AML-193 (cell line): Measurements from ENCODE around the gene HSFX2.
"Not testable (repeated sequence)": the region's sequence is repeated elsewhere in the genome, so short reads cannot be mapped to it uniquely, and the experiment has no call there.

Source experiments
- DNase-seq, 2 experiments: peaks; one replicate each; lab custom pipeline; 2025; lab: John Stamatoyannopoulos, UW

HSFX2 gene

GRCh38 chrX:149587359-149587758 lies 7.8 kb downstream of the HSFX2 start, which contains the start of gene MAGEA9B:
Gene MAGEA9B, minus strand, starts transcription at chrX:149587459. Its CDS starts 4,280 bp downstream, at chrX:149583179.
- not testable (repeated sequence) for DNase-seq

DNA sequence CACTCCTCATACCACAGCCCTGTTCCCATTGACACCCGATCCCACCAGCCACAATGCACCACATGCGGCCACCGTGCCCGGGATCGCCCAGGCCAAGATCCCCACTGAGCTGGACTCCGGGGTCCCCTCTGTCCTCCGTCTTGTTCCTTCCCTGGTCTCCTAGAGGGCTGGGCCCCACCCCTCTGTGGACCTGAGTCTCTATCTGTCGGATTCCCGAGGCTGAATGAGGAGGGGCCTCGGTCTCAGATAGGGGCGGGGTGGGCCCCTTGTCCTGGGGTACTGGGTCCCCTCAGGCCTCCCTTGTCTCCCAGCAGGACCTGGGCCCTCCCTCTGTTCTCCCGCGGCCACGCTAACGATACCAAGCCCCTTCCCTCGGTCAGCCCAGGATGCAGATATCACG lies 9.5 kb downstream of the HSFX2 start:
- not testable (repeated sequence) for DNase-seq

DNA sequence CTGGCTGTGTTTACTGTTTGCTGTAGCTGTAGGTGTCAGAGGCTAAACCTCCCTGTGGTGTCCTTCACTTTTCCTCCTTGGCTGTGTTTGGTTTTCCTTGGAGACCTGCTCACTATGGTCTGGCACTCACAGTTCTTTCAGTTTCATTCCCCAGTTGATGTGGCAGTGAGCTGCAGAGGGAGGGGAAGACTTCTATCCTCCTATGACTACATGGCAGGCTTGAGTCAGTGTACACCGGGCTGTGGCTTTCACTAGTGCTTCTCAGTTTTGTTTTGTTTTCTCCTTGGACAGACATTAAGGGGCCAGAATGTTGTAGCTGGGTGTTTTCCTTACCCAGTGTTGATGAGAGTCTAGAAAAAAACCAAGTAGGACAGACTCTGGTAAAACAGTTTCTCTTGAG lies 21.7 kb downstream of the HSFX2 start:
- not testable (repeated sequence) for DNase-seq

DNA sequence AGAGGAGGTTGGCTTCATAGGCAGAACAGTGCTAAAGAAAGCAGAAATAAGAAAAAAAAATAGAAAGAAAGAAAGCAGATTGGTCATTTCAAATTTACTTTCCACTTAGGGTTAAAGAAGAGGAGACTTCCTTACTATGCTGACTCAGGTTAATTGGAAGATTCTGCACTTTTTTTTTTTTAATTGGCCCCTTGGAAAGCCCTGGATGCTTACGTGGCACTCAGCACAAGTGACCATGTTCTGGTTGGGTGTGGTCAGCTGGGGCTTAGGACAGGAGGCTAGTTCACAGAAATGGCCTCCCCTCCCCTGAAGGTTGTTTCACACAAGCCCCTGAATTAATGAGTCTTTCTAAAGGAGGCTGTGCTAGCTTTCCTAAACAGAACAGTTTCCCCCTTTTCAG lies 22.4 kb downstream of the HSFX2 start:
- no peak for DNase-seq

DNA sequence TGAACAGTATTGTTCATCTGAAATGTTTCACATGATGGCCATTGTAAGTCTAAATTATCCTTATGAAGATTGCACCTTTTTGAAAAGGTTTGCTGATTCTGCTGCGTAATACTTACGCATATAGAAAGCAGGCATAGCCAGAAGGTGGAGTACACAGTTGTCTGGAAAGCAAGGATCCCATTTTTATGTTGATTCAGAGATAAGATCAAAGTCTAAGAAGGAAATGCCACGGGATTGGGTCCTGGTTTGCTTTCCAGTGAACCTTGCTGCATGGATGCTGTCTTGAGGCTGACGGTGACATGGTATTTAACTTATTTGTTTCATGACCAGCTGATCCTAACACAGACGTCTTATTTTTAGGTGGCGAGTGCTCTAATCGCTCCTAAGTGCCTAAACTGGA lies 23.3 kb downstream of the HSFX2 start:
- DNase-seq = no peak

- no peak for DNase-seq
Observed at GRCh38 chrX:149570668-149571067, 24.4 kb downstream of the HSFX2 start.

DNA sequence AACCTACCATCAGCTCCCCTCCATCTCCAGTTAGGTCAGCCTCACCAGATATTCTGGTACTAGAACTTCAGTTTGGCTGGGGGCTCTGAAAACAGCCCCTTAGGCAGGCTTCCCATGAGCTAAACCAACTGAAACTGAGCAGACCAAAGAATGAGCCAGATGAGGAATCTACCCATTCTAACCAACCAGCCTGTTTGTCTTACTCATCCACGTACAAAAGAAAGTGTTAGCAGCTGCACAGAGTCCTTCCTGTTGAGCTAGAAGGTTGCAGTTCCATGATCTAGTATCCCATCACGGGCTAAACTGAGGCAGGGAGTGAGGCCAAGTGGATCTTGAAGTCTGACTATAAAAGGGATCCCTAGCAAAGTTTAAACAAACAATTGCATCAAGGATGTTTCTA lies 25.3 kb downstream of the HSFX2 start:
- DNase-seq = no peak

DNA sequence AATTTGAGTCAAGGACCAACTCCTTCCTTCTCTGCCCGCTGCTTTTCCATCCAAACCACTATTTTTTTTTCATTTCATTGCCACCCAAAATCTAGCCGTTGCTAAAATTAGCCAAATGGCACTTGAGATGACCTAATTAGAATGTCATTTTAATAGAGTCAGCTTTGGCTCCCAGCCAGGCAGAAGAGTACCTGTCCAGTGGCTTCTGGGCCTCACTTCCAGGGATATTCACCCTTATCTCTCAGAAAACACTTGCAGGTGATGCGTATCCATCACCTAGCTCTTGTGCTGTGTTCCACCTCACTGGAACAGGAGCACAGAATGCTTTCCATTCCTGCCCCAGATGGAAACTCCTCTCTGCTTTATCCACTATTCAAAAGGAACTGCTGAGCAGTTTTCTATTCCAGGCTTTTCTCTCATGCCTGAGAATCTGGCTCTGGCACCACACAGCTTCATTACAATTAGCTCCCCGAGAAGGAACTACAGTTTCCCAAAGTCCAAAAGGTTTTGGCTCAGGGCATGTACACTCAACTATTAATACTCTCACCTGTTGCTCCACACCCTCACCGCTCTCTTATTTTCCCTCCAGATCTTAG lies 26.3 kb downstream of the HSFX2 start:
- no peak for DNase-seq

DNA sequence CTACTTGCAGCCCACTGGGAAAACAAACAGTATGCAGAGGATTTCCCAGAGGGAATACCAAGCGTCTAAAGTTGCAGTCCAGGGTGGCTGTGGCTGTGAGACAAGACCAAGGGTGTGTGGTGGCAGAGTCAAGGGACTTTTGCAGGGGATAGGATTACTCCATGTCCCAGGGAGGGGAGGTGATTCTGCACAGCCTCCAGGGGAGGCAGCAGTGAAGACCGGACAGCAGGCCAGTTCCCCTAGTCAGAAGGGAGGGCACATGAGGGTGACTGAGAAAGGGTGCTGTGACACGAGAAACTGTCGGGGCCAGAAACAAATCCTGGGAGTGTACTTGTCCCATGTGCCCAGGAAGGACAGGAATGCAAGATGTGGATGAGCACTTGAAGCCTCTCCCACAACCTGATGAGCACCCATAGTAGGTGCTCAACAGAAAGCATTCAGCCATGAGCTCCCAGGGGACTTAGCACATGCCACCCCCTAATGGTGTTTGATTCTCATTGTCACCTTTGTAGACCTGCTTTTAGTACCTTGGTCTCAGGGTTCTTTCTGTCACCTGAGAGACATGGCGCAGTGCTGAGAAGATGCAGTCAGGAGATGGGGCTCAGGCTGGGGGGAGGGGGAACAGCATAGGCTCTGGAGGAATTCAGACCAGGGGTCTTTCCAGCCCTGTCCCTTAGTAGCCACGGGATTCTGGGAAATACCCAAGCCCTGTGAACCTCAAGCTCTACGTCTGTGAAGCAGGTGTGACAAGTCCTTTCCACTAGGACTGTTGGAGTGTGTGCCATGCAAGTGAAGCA lies 27.3 kb downstream of the HSFX2 start:
- no peak for DNase-seq

DNA sequence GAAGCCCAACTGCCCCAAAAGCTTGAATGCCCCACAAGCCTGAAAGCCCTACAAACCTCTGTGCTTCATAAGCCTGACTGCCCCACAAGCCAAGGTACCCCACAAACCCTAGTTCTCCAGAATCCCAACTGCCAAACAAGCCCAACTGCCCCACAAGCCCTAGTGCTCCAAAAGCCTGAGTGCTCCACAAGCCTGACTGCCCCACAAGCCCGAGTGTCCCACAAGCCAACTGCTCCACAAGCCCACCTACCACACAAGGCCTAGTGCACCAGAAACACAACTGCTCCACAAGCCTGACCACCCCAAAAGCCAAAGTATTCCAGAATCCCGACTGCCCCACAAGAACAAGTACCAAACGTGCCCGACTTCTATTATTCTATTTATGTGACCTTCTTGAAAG lies 31.8 kb downstream of the HSFX2 start:
- no peak for DNase-seq

GRCh38 chrX:149555251-149555650 lies 39.9 kb downstream of the HSFX2 start:
- not testable (repeated sequence) for DNase-seq

DNA sequence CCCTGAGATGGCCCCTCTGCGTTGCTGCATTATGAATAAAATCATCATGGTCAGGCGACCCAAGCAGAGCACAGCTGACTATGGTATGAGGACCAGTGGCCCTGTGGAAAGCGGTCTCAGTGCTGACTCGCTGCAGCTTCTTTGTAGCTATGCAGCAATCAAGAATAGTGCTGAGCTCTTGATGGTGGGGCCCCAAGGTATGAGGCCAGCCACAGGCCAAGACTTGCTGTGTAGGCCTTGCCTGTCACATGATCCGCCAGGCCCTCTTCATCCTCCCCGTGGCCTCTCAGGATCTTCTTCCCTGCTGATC lies 43.2 kb downstream of the HSFX2 start:
- not testable (repeated sequence) for DNase-seq

DNA sequence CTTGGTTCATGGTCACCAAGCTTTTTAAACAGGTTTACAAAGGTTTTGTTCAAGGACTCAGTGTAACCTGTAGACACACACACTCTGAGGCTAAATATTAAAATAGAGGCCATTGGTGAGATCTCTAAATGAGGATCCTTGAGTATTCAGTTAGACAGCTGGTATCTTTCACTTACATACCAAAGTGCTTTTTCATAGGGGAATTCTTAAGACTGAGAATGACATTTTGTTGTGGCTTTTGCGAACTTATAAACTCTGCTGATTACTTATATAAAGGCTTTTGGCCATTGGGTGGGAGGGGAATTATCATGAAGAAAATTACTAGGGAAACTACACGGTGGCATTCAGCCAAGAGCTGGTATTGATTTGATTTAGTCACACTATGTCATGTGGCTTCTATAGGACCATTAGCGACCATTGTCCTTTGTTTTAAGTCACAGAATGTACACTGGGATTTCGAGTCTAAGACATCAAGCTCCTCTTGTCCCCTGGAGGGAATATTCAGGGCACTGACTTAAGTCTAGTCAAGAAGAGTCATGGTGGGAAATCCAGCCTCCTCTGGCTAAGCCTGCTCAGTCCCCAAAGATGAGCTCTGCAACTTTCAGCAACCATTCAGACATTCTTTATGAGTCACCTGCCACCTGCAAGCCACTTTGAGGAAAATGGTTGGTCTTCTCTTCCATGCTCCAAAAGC lies 43.7 kb downstream of the HSFX2 start:
- not testable (repeated sequence) for DNase-seq

- not testable (repeated sequence) for DNase-seq
Observed at GRCh38 chrX:149550454-149550853, 44.7 kb downstream of the HSFX2 start.

GRCh38 chrX:149549701-149550100 lies 45.4 kb downstream of the HSFX2 start, which contains the start of gene HSFX3:
Gene HSFX3, minus strand, starts transcription at chrX:149549924. Its CDS starts 72 bp downstream, at chrX:149549852.
- DNase-seq = not testable (repeated sequence)

GRCh38 chrX:149547782-149548181 lies 47.3 kb downstream of the HSFX2 start:
- not testable (repeated sequence) for DNase-seq

DNA sequence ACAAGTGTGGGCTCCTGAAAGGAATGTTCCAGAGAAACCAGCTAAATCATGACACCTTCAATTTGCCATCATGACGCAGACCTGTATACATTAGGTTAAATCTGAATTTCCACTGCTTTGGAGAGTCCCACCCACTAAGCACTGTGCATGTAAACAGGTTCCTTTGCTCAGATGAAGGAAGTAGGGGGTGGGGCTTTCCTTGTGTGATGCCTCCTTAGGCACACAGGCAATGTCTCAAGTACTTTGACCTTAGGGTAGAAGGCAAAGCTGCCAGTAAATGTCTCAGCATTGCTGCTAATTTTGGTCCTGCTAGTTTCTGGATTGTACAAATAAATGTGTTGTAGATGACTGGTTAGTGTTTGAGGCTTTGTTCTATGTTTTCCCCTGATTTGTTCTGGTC lies 48.2 kb downstream of the HSFX2 start:
- DNase-seq = not testable (repeated sequence)

GRCh38 chrX:149545545-149546543 lies 49.3 kb downstream of the HSFX2 start:
- DNase-seq = not testable (repeated sequence)
